ES-I3 (cell line): ENCODE measurements around the gene NNAT.

Experiments
- H3K36me3 ChIP-seq: 2 replicates; pipeline ENCODE4 v1.6.1; 2013; ENCODE audit warnings: mild to moderate bottlenecking, low read length, control low read depth, moderate library complexity; ENCODE audit not compliant: insufficient read depth
- H3K4me1 ChIP-seq: 2 replicates; pipeline ENCODE4 v1.6.1; 2013; ENCODE audit warnings: mild to moderate bottlenecking, control low read depth, low read length; ENCODE audit not compliant: insufficient read depth
- H3K9ac ChIP-seq: 2 replicates; pipeline ENCODE4 v1.6.1; 2013; ENCODE audit warnings: low read depth, mild to moderate bottlenecking, low read length, moderate library complexity
- H3K9me3 ChIP-seq: 2 replicates; pipeline ENCODE4 v1.6.1; 2013; ENCODE audit warnings: mild to moderate bottlenecking, low read length, moderate library complexity; ENCODE audit not compliant: control insufficient read depth, insufficient read depth

The NNAT gene

GRCh38 chr20:37492096-37492625 is 28.9 kb upstream of the NNAT start:
- peaks cover 4% of the 10 kb centered on the region; the same call in 1 of the 2 replicates for H3K4me1 ChIP-seq
- no peaks in the 10 kb centered on the region for H3K9me3 ChIP-seq
- no peak overlapping the region for H3K9ac ChIP-seq
- H3K36me3 ChIP-seq, result no peaks in the 10 kb centered on the region

GRCh38 chr20:37492945-37493344 is 28.1 kb upstream of the NNAT start:
- Histone ChIP-seq H3K36me3 (no peaks in the 10 kb centered on the region), H3K9me3 (no peaks in the 10 kb centered on the region), H3K9ac (no peak overlapping the region)

GRCh38 chr20:37494301-37494700 is 26.7 kb upstream of the NNAT start:
- Histone ChIP-seq H3K36me3 (no peaks in the 10 kb centered on the region), H3K4me1 (peaks cover 3% of the 10 kb centered on the region; the same call in 1 of the 2 replicates), H3K9ac (no peak overlapping the region), H3K9me3 (no peaks in the 10 kb centered on the region)

More at GRCh38 chr20:37492945-37493344, 28.1 kb upstream of the NNAT start:
- peaks cover 4% of the 10 kb centered on the region; the same call in 1 of the 2 replicates for H3K4me1 ChIP-seq

GRCh38 chr20:37494796-37495195 is 26.3 kb upstream of the NNAT start:
- Histone ChIP-seq H3K9ac (no peak overlapping the region), H3K4me1 (no peaks in the 10 kb centered on the region), H3K36me3 (no peaks in the 10 kb centered on the region), H3K9me3 (no peaks in the 10 kb centered on the region)

- H3K9me3 ChIP-seq, result no peaks in the 10 kb centered on the region
These were observed 22.9 kb upstream of the NNAT start for GRCh38 chr20:37498066-37498665.

GRCh38 chr20:37500311-37500710 is 20.7 kb upstream of the NNAT start:
- no peaks in the 10 kb centered on the region for H3K36me3 ChIP-seq
- H3K4me1 ChIP-seq, result peaks cover 8% of the 10 kb centered on the region; the same call in 1 of the 2 replicates
- H3K9me3 ChIP-seq, result no peaks in the 10 kb centered on the region
- H3K9ac ChIP-seq, result no peak overlapping the region

More at GRCh38 chr20:37498066-37498665, 22.9 kb upstream of the NNAT start:
- Histone ChIP-seq H3K36me3 (no peaks in the 10 kb centered on the region), H3K9ac (no peak overlapping the region), H3K4me1 (no peaks in the 10 kb centered on the region)

- Histone ChIP-seq H3K9ac (no peak overlapping the region), H3K9me3 (no peaks in the 10 kb centered on the region), H3K4me1 (peaks cover 18% of the 10 kb centered on the region; the same call in 1 of the 2 replicates), H3K36me3 (no peaks in the 10 kb centered on the region)
These were observed 19.1 kb upstream of the NNAT start for GRCh38 chr20:37501940-37502339.

GRCh38 chr20:37502654-37503053 is 18.4 kb upstream of the NNAT start:
- H3K9me3 ChIP-seq, result no peaks in the 10 kb centered on the region
- peaks cover 18% of the 10 kb centered on the region; the same call in 1 of the 2 replicates for H3K4me1 ChIP-seq
- no peaks in the 10 kb centered on the region for H3K36me3 ChIP-seq
- H3K9ac ChIP-seq, result no peak overlapping the region

- H3K36me3 ChIP-seq, result no peaks in the 10 kb centered on the region
- H3K4me1 ChIP-seq, result peaks cover 18% of the 10 kb centered on the region; the same call in 1 of the 2 replicates
- no peaks in the 10 kb centered on the region for H3K9me3 ChIP-seq
- H3K9ac ChIP-seq, result no peak overlapping the region
These were observed 17.7 kb upstream of the NNAT start for GRCh38 chr20:37503256-37503927.

- Histone ChIP-seq H3K9me3 (no peaks in the 10 kb centered on the region), H3K4me1 (peaks cover 18% of the 10 kb centered on the region; the same call in 1 of the 2 replicates), H3K9ac (no peak overlapping the region), H3K36me3 (no peaks in the 10 kb centered on the region; the same call in 1 of the 2 replicates)
These were observed 16.5 kb upstream of the NNAT start for GRCh38 chr20:37504404-37505096.

- Histone ChIP-seq H3K9ac (no peak overlapping the region), H3K36me3 (no peaks in the 10 kb centered on the region; the same call in 1 of the 2 replicates), H3K9me3 (no peaks in the 10 kb centered on the region), H3K4me1 (peaks cover 18% of the 10 kb centered on the region; the same call in 1 of the 2 replicates)
These were observed 15.5 kb upstream of the NNAT start for GRCh38 chr20:37505263-37506151.

GRCh38 chr20:37506152-37506725 is 14.8 kb upstream of the NNAT start:
- no peak overlapping the region for H3K9ac ChIP-seq

GRCh38 chr20:37510226-37510625 is 10.8 kb upstream of the NNAT start:
- H3K36me3 ChIP-seq, result peaks cover 4% of the 10 kb centered on the region; the same call in 1 of the 2 replicates

More at GRCh38 chr20:37506152-37506725, 14.8 kb upstream of the NNAT start:
- no peaks in the 10 kb centered on the region for H3K9me3 ChIP-seq
- H3K36me3 ChIP-seq, result no peaks in the 10 kb centered on the region; the same call in 1 of the 2 replicates
- peaks cover 18% of the 10 kb centered on the region; the same call in 1 of the 2 replicates for H3K4me1 ChIP-seq

More at GRCh38 chr20:37510226-37510625, 10.8 kb upstream of the NNAT start:
- Histone ChIP-seq H3K4me1 (peaks cover 11% of the 10 kb centered on the region; the same call in 1 of the 2 replicates), H3K9me3 (no peaks in the 10 kb centered on the region), H3K9ac (no peak overlapping the region)
